Small intestine (tissue), 7 donors: ENCODE data around the gene PARD3. TPM values are rescaled to one million over a fixed set of nuclear protein-coding genes. Genes with fewer than 3 reads are reported as not detected.

ENCODE experiments used
- DNase-seq, 2 donors: peaks; one replicate each; pipeline versions ENCODE4 v3.0.0 to v3.0.0-alpha.2; 2013
- FAIRE-seq: peaks from 2 replicates; lab custom pipeline; 2012; peaks lifted over from hg19 to GRCh38; lab: Jason Lieb, UNC
- H3K27ac ChIP-seq, 3 donors: one replicate each; pipeline ENCODE4 v1.5.1; 2013; ENCODE audit warnings: low read length in 2 of 3, mild to moderate bottlenecking in 2 of 3, control low read depth in 1 of 3, inconsistent platforms in 1 of 3, low read depth in 1 of 3, moderate library complexity in 1 of 3
- H3K27me3 ChIP-seq, 3 donors: one replicate each; pipeline ENCODE4 v1.6.1; 2013; ENCODE audit warnings: low read length in 3 of 3, inconsistent platforms in 1 of 3; ENCODE audit not compliant: control insufficient read depth in 3 of 3, insufficient read depth in 3 of 3
- H3K36me3 ChIP-seq, 3 donors: one replicate each; pipeline ENCODE4 v1.6.1; 2013; ENCODE audit warnings: low read length in 3 of 3, inconsistent platforms in 1 of 3, low read depth in 1 of 3, mild to moderate bottlenecking in 1 of 3, moderate library complexity in 1 of 3; ENCODE audit not compliant: control insufficient read depth in 3 of 3, insufficient read depth in 2 of 3
- H3K4me1 ChIP-seq, 3 donors: one replicate each; pipeline ENCODE4 v1.6.1; 2013; ENCODE audit warnings: low read length in 2 of 3, inconsistent platforms in 1 of 3, low read depth in 1 of 3, mild to moderate bottlenecking in 1 of 3, moderate library complexity in 1 of 3; ENCODE audit not compliant: control insufficient read depth in 3 of 3, insufficient read depth in 2 of 3
- H3K4me3 ChIP-seq, 3 donors: one replicate each; pipeline ENCODE4 v1.5.1; 2013; ENCODE audit warnings: low read length in 3 of 3, control low read depth in 1 of 3, inconsistent platforms in 1 of 3, low read depth in 1 of 3, mild to moderate bottlenecking in 1 of 3, moderate library complexity in 1 of 3
- H3K9me3 ChIP-seq, 2 donors: one replicate each; pipeline ENCODE4 v1.6.1; 2013; ENCODE audit warnings: low read depth in 1 of 2, low read length in 1 of 2; ENCODE audit not compliant: control insufficient read depth in 2 of 2, insufficient read depth in 1 of 2
- WGBS, 3 donors: extraction: QIAGEN DNeasy Blood & Tissue Kit; methylation state at CpG; one replicate each; pipeline ENCODE4 v1.1.7; 2013; 5-methylcytosine and 5-hydroxymethylcytosine counted together
- polyA plus RNA-seq, 4 donors: library from polyadenylated mRNA; stranded (reverse) in 3 of 4; unstranded in 1 of 4; fragments of 200-250 nt in 3 of 4; fragments of 120-200 nt in 1 of 4; gene quantifications; one replicate each; pipeline versions ENCODE4 v1.2.1 to v1.2.3, GENCODE V29; 2013
- donor health status: healthy with polysubstance abuse.
- donor health status: control.
- donor health status: control.
- donor health status: Bipolar disorder and iron deficiency.
- donor health status: healthy.

PARD3 gene
- polyA plus RNA-seq, 4 donors = 14.3 to 24.3 (median 15.5) TPM

GRCh38 chr10:34507217-34507616 lies 307.9 kb downstream of the PARD3 start:
- 67 to 80% (median 73%) methylated on average over 3 of the region's 3 CpGs for WGBS, 3 donors
- FAIRE-seq (no peak), DNase-seq (no peak)
- no peak overlapping the region for H3K27ac ChIP-seq
- peaks cover 0 to 4% (median 0%) of the 10 kb centered on the region in 3 donors for H3K4me1 ChIP-seq
- H3K27me3 ChIP-seq = no peaks in the 10 kb centered on the region
- peaks cover 0 to 3% (median 0%) of the 10 kb centered on the region in 3 donors for H3K36me3 ChIP-seq
- H3K9me3 ChIP-seq = no peaks in the 10 kb centered on the region
- H3K4me3 ChIP-seq = no peak overlapping the region

- DNase-seq = no peak
- FAIRE-seq = no peak
- Histone ChIP-seq H3K4me1 (peaks cover 0 to 4% (median 0%) of the 10 kb centered on the region in 3 donors), H3K9me3 (no peaks in the 10 kb centered on the region), H3K36me3 (peaks cover 0 to 3% (median 0%) of the 10 kb centered on the region in 3 donors), H3K27ac (no peak overlapping the region), H3K4me3 (no peak overlapping the region), H3K27me3 (no peaks in the 10 kb centered on the region)
- WGBS, 3 donors = 89 to 95% (median 94%) methylated on average over 5 of the region's 5 CpGs
These were observed 308.3 kb downstream of the PARD3 start for GRCh38 chr10:34506786-34507185.

DNA sequence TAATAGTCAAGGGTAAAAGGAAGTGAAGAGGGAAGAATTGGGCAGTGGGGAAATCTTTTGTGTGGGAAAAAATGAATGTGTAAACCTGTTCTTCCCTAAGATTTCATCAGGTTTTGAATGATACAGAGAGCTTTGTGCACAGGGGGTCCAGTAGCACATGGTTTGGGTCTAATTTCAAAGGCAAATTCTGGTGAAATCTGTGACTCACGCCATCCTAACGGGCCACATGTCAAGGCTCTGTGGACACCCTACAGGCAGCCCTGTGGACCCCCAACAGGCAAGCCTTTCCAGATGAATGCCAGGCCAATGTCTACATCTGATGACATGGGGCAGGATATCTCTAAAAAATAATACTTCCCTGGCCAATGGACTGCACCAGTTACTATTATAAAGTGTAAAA lies 309.8 kb downstream of the PARD3 start:
- H3K9me3 ChIP-seq = no peaks in the 10 kb centered on the region
- DNase-seq (no peak), FAIRE-seq (no peak)
- peaks cover 0 to 4% (median 0%) of the 10 kb centered on the region in 3 donors for H3K4me1 ChIP-seq
- WGBS, 3 donors = 78 to 100% (median 89%) methylated on average over 2 of the region's 2 CpGs
- peaks cover 0 to 3% (median 0%) of the 10 kb centered on the region in 3 donors for H3K36me3 ChIP-seq
- no peak overlapping the region for H3K27ac ChIP-seq
- no peaks in the 10 kb centered on the region for H3K27me3 ChIP-seq
- H3K4me3 ChIP-seq = no peak overlapping the region

DNA sequence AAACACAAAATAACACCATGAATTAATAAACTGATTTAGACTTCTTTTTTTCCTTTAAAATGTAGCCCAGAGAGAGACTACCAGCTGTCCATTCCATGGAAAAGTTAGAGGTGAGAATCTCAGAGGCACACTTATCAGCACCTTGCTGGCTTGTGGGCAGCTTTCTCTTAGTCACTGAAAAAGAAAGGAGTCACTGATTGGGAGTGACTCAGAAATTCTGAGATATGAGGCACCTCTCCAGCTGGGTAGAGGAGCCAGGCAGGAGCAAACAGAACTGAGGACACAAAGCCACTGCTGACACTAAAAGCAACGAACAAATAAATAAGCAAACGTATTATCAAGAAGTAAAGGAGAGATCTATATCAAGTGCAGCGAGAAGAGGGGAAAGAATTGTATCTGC lies 310.6 kb downstream of the PARD3 start:
- Histone ChIP-seq H3K27me3 (no peaks in the 10 kb centered on the region), H3K4me1 (peaks cover 0 to 4% (median 0%) of the 10 kb centered on the region in 3 donors), H3K36me3 (peaks cover 0 to 3% (median 0%) of the 10 kb centered on the region in 3 donors), H3K9me3 (no peaks in the 10 kb centered on the region), H3K4me3 (no peak overlapping the region), H3K27ac (no peak overlapping the region)
- no peak for FAIRE-seq
- 9 to 56% (median 18%) methylated on average over 3 of the region's 3 CpGs for WGBS, 3 donors
- peak; percentile 34 to 68 for DNase-seq

DNA sequence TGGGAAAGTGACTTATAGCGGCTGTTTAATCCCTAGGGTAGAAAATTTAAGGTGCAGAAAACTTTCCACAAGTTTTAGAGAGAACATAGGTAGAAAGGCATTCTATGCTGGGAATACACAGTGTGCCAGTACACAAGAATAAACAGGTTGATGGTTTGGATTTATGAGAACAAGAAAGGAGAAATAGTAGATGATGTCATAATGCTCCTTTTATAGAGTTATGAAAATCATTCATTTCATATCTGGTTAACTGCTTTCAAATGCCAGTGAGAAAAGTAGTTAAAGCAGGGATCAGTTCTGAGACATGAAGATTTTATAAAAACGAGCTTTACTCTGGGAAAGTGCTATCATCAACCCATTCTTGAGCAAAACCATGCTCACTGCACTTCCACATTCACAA lies 311.4 kb downstream of the PARD3 start:
- no peak overlapping the region for H3K4me3 ChIP-seq
- no peaks in the 10 kb centered on the region for H3K27me3 ChIP-seq
- 85 to 90% (median 88%) methylated on average over 2 of the region's 2 CpGs for WGBS, 3 donors
- H3K4me1 ChIP-seq = peaks cover 0 to 4% (median 0%) of the 10 kb centered on the region in 3 donors
- H3K27ac ChIP-seq = no peak overlapping the region
- H3K36me3 ChIP-seq = peaks cover 0 to 3% (median 0%) of the 10 kb centered on the region in 3 donors
- H3K9me3 ChIP-seq = no peaks in the 10 kb centered on the region
- no peak for DNase-seq
- no peak for FAIRE-seq

DNA sequence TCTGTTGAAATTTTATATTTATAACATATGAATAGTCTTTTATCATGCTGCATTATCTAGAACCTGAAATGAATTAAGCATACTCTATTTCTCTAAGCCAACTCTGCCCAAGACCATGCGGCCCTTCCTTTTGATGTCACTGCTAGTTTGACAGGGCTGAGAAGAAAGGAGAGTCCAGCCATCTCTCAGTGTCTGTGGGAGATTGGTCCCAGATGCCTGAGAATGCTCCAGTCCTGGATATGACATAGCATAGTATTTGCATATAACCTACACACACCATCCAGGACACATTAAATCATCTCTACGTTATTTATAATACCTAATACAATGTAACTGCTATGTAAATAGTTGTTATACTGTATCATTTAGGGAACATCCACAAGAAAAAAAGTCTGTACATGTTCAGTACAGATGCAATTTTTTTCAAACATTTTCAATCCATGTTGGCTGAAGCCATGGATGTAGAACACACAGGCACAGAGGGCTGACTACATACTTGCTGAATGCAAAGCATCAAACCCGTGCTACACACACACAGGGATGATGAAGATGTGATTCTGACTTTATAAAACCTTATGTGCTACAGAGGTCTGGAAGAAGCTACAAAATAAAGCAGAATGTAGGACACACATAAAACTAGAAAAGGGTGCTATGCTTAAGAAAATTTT lies 315.4 kb downstream of the PARD3 start:
- Histone ChIP-seq H3K4me3 (no peak overlapping the region), H3K9me3 (no peaks in the 10 kb centered on the region), H3K4me1 (peaks cover 0 to 2% (median 0%) of the 10 kb centered on the region in 3 donors), H3K36me3 (peaks cover 0 to 5% (median 0%) of the 10 kb centered on the region in 3 donors), H3K27me3 (no peaks in the 10 kb centered on the region), H3K27ac (no peak overlapping the region)
- no peak for DNase-seq
- no peak for FAIRE-seq
- 82 to 85% (median 84%) methylated on average over 3 of the region's 3 CpGs for WGBS, 3 donors

GRCh38 chr10:34498821-34499220 lies 316.3 kb downstream of the PARD3 start:
- no peaks in the 10 kb centered on the region for H3K27me3 ChIP-seq
- H3K9me3 ChIP-seq = no peaks in the 10 kb centered on the region
- WGBS, 3 donors = 86 to 93% (median 93%) methylated on average over 1 of the region's 1 CpG
- no peak for FAIRE-seq
- H3K36me3 ChIP-seq = peaks cover 0 to 2% (median 0%) of the 10 kb centered on the region in 3 donors
- no peak for DNase-seq
- no peak overlapping the region for H3K27ac ChIP-seq
- no peak overlapping the region for H3K4me3 ChIP-seq
- no peaks in the 10 kb centered on the region for H3K4me1 ChIP-seq

GRCh38 chr10:34495938-34496337 lies 319.2 kb downstream of the PARD3 start:
- 85 to 93% (median 88%) methylated on average over 2 of the region's 2 CpGs for WGBS, 3 donors
- Histone ChIP-seq H3K4me1 (no peaks in the 10 kb centered on the region), H3K27me3 (no peaks in the 10 kb centered on the region), H3K9me3 (no peaks in the 10 kb centered on the region), H3K36me3 (peaks cover 0 to 2% (median 0%) of the 10 kb centered on the region in 3 donors), H3K27ac (no peak overlapping the region), H3K4me3 (no peak overlapping the region)
- FAIRE-seq = no peak
- DNase-seq = no peak
